ENCODE data around the gene GLP2R. TPM values are rescaled to one million over a fixed set of nuclear protein-coding genes. Genes with fewer than 3 reads are reported as not detected.

Gene GLP2R
- total RNA-seq, 2 experiments from 2014 or later, result not detected

- Mint-ChIP-seq H3K4me3 (no peak overlapping the region), H3K27ac (no peak overlapping the region), H3K9me3 (no peaks in the 10 kb centered on the region), H3K4me1 (ENCODE audit: low read depth) (no peaks in the 10 kb centered on the region), H3K36me3 (ENCODE audit: low read depth) (no peaks in the 10 kb centered on the region), H3K27me3 (ENCODE audit: low read depth) (peaks cover 8% of the 10 kb centered on the region)
- CTCF ChIA-PET, result no interaction called here
- DNase-seq, result no peak
- intact Hi-C loops (cut with micrococcal nuclease), result no loop called here
Measured at GRCh38 chr17:9897372-9897968, 71.7 kb downstream of the GLP2R start.

- no peak for DNase-seq
- Mint-ChIP-seq H3K27me3 (ENCODE audit: low read depth) (peaks cover 8% of the 10 kb centered on the region), H3K36me3 (ENCODE audit: low read depth) (no peaks in the 10 kb centered on the region), H3K9me3 (no peaks in the 10 kb centered on the region), H3K27ac (no peak overlapping the region), H3K4me1 (ENCODE audit: low read depth) (no peaks in the 10 kb centered on the region), H3K4me3 (no peak overlapping the region)
- intact Hi-C loops (cut with micrococcal nuclease), result no loop called here
- CTCF ChIA-PET, result no interaction called here
Measured at GRCh38 chr17:9898812-9899211, 73.1 kb downstream of the GLP2R start.

- CTCF ChIA-PET, result no interaction called here
- intact Hi-C loops (cut with micrococcal nuclease), result no loop called here
- no peak for DNase-seq
- no peak overlapping the region for H3K4me3 Mint-ChIP-seq
- H3K27ac Mint-ChIP-seq, result no peak overlapping the region
- no peaks in the 10 kb centered on the region for H3K36me3 Mint-ChIP-seq (ENCODE audit: low read depth)
- no peaks in the 10 kb centered on the region for H3K9me3 Mint-ChIP-seq
- peaks cover 8% of the 10 kb centered on the region for H3K27me3 Mint-ChIP-seq (ENCODE audit: low read depth)
- no peaks in the 10 kb centered on the region for H3K4me1 Mint-ChIP-seq (ENCODE audit: low read depth)
Measured at GRCh38 chr17:9899280-9900043, 73.7 kb downstream of the GLP2R start.

GRCh38 chr17:9900044-9900594 lies 74.4 kb downstream of the GLP2R start:
- Mint-ChIP-seq H3K4me3 (no peak overlapping the region), H3K27ac (no peak overlapping the region), H3K27me3 (ENCODE audit: low read depth) (peaks cover 8% of the 10 kb centered on the region), H3K9me3 (no peaks in the 10 kb centered on the region), H3K36me3 (ENCODE audit: low read depth) (no peaks in the 10 kb centered on the region), H3K4me1 (ENCODE audit: low read depth) (no peaks in the 10 kb centered on the region)
- CTCF ChIA-PET, result no interaction called here
- no peak for DNase-seq
- intact Hi-C loops (cut with micrococcal nuclease), result no loop called here

- Mint-ChIP-seq H3K36me3 (ENCODE audit: low read depth) (no peaks in the 10 kb centered on the region), H3K27ac (no peak overlapping the region), H3K4me3 (no peak overlapping the region), H3K9me3 (no peaks in the 10 kb centered on the region), H3K4me1 (ENCODE audit: low read depth) (no peaks in the 10 kb centered on the region), H3K27me3 (ENCODE audit: low read depth) (peaks cover 8% of the 10 kb centered on the region)
- intact Hi-C loops (cut with micrococcal nuclease), result no loop called here
- CTCF ChIA-PET, result no interaction called here
- no peak for DNase-seq
Measured at GRCh38 chr17:9900784-9901183, 75.1 kb downstream of the GLP2R start.

- no peak overlapping the region for H3K27ac Mint-ChIP-seq
- CTCF ChIA-PET, result interaction anchor here (0.7 kb wide), 1 partner anchor 81 kb away, joined by 3 read pairs; no protein-coding TSS in a partner anchor
Measured at GRCh38 chr17:9902120-9902519, 76.4 kb downstream of the GLP2R start.

GRCh38 chr17:9904277-9905077 lies 78.8 kb downstream of the GLP2R start:
- no peaks in the 10 kb centered on the region for H3K4me1 Mint-ChIP-seq (ENCODE audit: low read depth)
- no peaks in the 10 kb centered on the region for H3K9me3 Mint-ChIP-seq
- no peak overlapping the region for H3K27ac Mint-ChIP-seq
- H3K36me3 Mint-ChIP-seq (ENCODE audit: low read depth), result no peaks in the 10 kb centered on the region
- intact Hi-C loops (cut with micrococcal nuclease), result no loop called here
- peaks cover 4% of the 10 kb centered on the region for H3K27me3 Mint-ChIP-seq (ENCODE audit: low read depth)
- no peak overlapping the region for H3K4me3 Mint-ChIP-seq
- CTCF ChIA-PET, result no interaction called here
- no peak for DNase-seq

More at GRCh38 chr17:9902120-9902519, 76.4 kb downstream of the GLP2R start:
- Mint-ChIP-seq H3K27me3 (ENCODE audit: low read depth) (peaks cover 4% of the 10 kb centered on the region), H3K4me3 (no peak overlapping the region), H3K4me1 (ENCODE audit: low read depth) (no peaks in the 10 kb centered on the region), H3K9me3 (no peaks in the 10 kb centered on the region), H3K36me3 (ENCODE audit: low read depth) (no peaks in the 10 kb centered on the region)
- intact Hi-C loops (cut with micrococcal nuclease), result no loop called here
- no peak for DNase-seq

GRCh38 chr17:9905078-9905415 lies 79.3 kb downstream of the GLP2R start, which contains the start of gene RCVRN:
RCVRN (minus strand) TSS chr17:9905271; CDS start chr17:9905180, 91 bp downstream.
- Mint-ChIP-seq H3K4me1 (ENCODE audit: low read depth) (no peaks in the 10 kb centered on the region), H3K27ac (no peak within 1 kb of the TSS), H3K9me3 (no peaks in the 10 kb centered on the region), H3K27me3 (ENCODE audit: low read depth) (peaks cover 4% of the 10 kb centered on the region), H3K36me3 (ENCODE audit: low read depth) (no peaks in the 10 kb centered on the region), H3K4me3 (no peak within 1 kb of the TSS)
- DNase-seq, result no peak
- intact Hi-C loops (cut with micrococcal nuclease), result no loop called here
- CTCF ChIA-PET, result no interaction called here

GRCh38 chr17:9905902-9906301 lies 80.2 kb downstream of the GLP2R start:
- Mint-ChIP-seq H3K9me3 (no peaks in the 10 kb centered on the region), H3K27ac (no peak overlapping the region), H3K4me3 (no peak overlapping the region), H3K36me3 (ENCODE audit: low read depth) (no peaks in the 10 kb centered on the region), H3K27me3 (ENCODE audit: low read depth) (peaks cover 3% of the 10 kb centered on the region), H3K4me1 (ENCODE audit: low read depth) (no peaks in the 10 kb centered on the region)
- CTCF ChIA-PET, result no interaction called here
- DNase-seq, result peak; percentile 34
- intact Hi-C loops (cut with micrococcal nuclease), result no loop called here

- Mint-ChIP-seq H3K4me1 (ENCODE audit: low read depth) (no peaks in the 10 kb centered on the region), H3K9me3 (no peaks in the 10 kb centered on the region), H3K27me3 (ENCODE audit: low read depth) (peaks cover 3% of the 10 kb centered on the region), H3K4me3 (no peak overlapping the region), H3K27ac (no peak overlapping the region), H3K36me3 (ENCODE audit: low read depth) (no peaks in the 10 kb centered on the region)
- intact Hi-C loops (cut with micrococcal nuclease), result no loop called here
- no peak for DNase-seq
- CTCF ChIA-PET, result no interaction called here
Measured at GRCh38 chr17:9906616-9907015, 80.9 kb downstream of the GLP2R start.

GRCh38 chr17:9907131-9907530 lies 81.4 kb downstream of the GLP2R start:
- Mint-ChIP-seq H3K4me1 (ENCODE audit: low read depth) (no peaks in the 10 kb centered on the region), H3K9me3 (no peaks in the 10 kb centered on the region), H3K36me3 (ENCODE audit: low read depth) (no peaks in the 10 kb centered on the region), H3K27me3 (ENCODE audit: low read depth) (peaks cover 3% of the 10 kb centered on the region), H3K27ac (no peak overlapping the region), H3K4me3 (no peak overlapping the region)
- intact Hi-C loops (cut with micrococcal nuclease), result no loop called here
- CTCF ChIA-PET, result interaction anchor here (0.7 kb wide), 1 partner anchor 10 kb away, joined by 3 read pairs; no protein-coding TSS in a partner anchor
- DNase-seq, result no peak

- no peaks in the 10 kb centered on the region for H3K9me3 Mint-ChIP-seq
- intact Hi-C loops (cut with micrococcal nuclease), result no loop called here
- CTCF ChIA-PET, result interaction anchor here (0.7 kb wide), 1 partner anchor 9 kb away, joined by 3 read pairs; no protein-coding TSS in a partner anchor
- DNase-seq, result no peak
- H3K4me1 Mint-ChIP-seq (ENCODE audit: low read depth), result no peaks in the 10 kb centered on the region
- no peak overlapping the region for H3K27ac Mint-ChIP-seq
- peaks cover 3% of the 10 kb centered on the region for H3K27me3 Mint-ChIP-seq (ENCODE audit: low read depth)
- no peak overlapping the region for H3K4me3 Mint-ChIP-seq
- no peaks in the 10 kb centered on the region for H3K36me3 Mint-ChIP-seq (ENCODE audit: low read depth)
Measured at GRCh38 chr17:9907883-9908648, 82.3 kb downstream of the GLP2R start.

Data from activated naive CD4-positive, alpha-beta T cell treated with anti-CD3 and anti-CD28 coated beads for 36 hours (primary cell).